ENCODE data around the gene CENPV. TPM values are rescaled to one million over a fixed set of nuclear protein-coding genes. Genes with fewer than 3 reads are reported as not detected.

Gene CENPV
- total and polyA plus RNA-seq, 2 donors (not counting 3 experiments of a cell fraction or from before 2014, with no cell fraction given), result 38.2 to 41.6 TPM

- peak; percentile 98 for DNase-seq (ENCODE audit: low read depth, low spot score)
- H3K27ac ChIP-seq (ENCODE audit: insufficient read depth, low read depth, low read length), result peak within 1 kb of the TSS; percentile 97
- peak within 1 kb of the TSS; percentile 92 for H2AFZ ChIP-seq (ENCODE audit: low read depth, low read length)
- peak; percentile 90 for FAIRE-seq
- dilution Hi-C loops (cut with MboI; ENCODE audit: extremely low pct_ligation_motif_present, low sequenced_read_pairs) (no loop called here), intact Hi-C loops (cut with micrococcal nuclease) (loop anchor here (1.0 kb wide), 1 partner anchor 58 kb away; no protein-coding TSS in a partner anchor)
- no TSS peak for BruUV-seq (replicated peaks)
- no peaks in the 10 kb centered on the region for H3K9me1 ChIP-seq (replicated peaks; ENCODE audit: control insufficient read depth, extremely low read depth, insufficient read depth, low read length)
- peaks cover 24% of the 10 kb centered on the region for H3K79me2 ChIP-seq (ENCODE audit: control insufficient read depth, insufficient read depth, low read length)
- H3K4me2 ChIP-seq (ENCODE audit: insufficient read depth, low read length), result peak within 1 kb of the TSS; percentile 91
- H3K36me3 ChIP-seq (ENCODE audit: control insufficient read depth in 2 of 2, extremely low read depth in 1 of 2, insufficient read depth in 2 of 2, low read length in 2 of 2), result peaks cover 0 to 12% of the 10 kb centered on the region in 2 experiments
- TF ChIP-seq GATA2 (IDR thresholded peaks at IDR 0.05; ENCODE audit: insufficient read depth, insufficient read length, low read depth, low read length) (peak; percentile 15), JUN (IDR thresholded peaks at IDR 0.05; ENCODE audit: borderline replicate concordance, insufficient read depth, insufficient read length, low read depth) (peak; percentile 4), FOS (IDR thresholded peaks at IDR 0.05; ENCODE audit: borderline replicate concordance, insufficient read depth, low read length) (peak; percentile 11), POLR2AphosphoS5 (IDR thresholded peaks at IDR 0.05; ENCODE audit: insufficient read depth, low read depth, low read length) (peak; percentile 100), POLR2A (IDR thresholded peaks at IDR 0.05; ENCODE audit: low read depth, low read length) (peak; percentile 100), MYC (IDR thresholded peaks at IDR 0.05; ENCODE audit: low read depth, low read length) (no peak), EZH2 (IDR thresholded peaks at IDR 0.05; ENCODE audit: borderline replicate concordance, low read depth, low read length, severe bottlenecking) (no peak)
- TF ChIP-seq, protein P1, sequence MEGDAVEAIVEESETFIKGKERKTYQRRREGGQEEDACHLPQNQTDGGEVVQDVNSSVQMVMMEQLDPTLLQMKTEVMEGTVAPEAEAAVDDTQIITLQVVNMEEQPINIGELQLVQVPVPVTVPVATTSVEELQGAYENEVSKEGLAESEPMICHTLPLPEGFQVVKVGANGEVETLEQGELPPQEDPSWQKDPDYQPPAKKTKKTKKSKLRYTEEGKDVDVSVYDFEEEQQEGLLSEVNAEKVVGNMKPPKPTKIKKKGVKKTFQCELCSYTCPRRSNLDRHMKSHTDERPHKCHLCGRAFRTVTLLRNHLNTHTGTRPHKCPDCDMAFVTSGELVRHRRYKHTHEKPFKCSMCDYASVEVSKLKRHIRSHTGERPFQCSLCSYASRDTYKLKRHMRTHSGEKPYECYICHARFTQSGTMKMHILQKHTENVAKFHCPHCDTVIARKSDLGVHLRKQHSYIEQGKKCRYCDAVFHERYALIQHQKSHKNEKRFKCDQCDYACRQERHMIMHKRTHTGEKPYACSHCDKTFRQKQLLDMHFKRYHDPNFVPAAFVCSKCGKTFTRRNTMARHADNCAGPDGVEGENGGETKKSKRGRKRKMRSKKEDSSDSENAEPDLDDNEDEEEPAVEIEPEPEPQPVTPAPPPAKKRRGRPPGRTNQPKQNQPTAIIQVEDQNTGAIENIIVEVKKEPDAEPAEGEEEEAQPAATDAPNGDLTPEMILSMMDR (IDR thresholded peaks at IDR 0.05; ENCODE audit: extremely low read depth in 1 of 2, insufficient read depth in 1 of 2, low read depth in 1 of 2, low read length in 2 of 2), result peak in 1 of 2 donors; percentile 22
- TF ChIP-seq, protein P2, sequence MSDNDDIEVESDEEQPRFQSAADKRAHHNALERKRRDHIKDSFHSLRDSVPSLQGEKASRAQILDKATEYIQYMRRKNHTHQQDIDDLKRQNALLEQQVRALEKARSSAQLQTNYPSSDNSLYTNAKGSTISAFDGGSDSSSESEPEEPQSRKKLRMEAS (IDR thresholded peaks at IDR 0.05; ENCODE audit: insufficient read depth, insufficient read length), result no peak
- ChIA-PET POLR2A (interaction anchor here (0.6 to 2.4 kb wide), 42 partner anchors 9 to 1209 kb away, joined by 3 to 52 read pairs (median 6); partner anchors contain the start of genes CENPV and NCOR1), CTCF (interaction anchor here (1.0 to 2.2 kb wide), 5 partner anchors 17 to 64 kb away, joined by 3 to 15 read pairs (median 5); partner anchors contain the start of gene CENPV)
- no peaks in the 10 kb centered on the region for H4K20me1 ChIP-seq (replicated peaks; ENCODE audit: control insufficient read depth, extremely low read depth, insufficient read depth, low read length)
- peaks cover 4% of the 10 kb centered on the region for H3K4me1 ChIP-seq (ENCODE audit: control insufficient read depth, extremely low read depth, insufficient read depth, low read length)
- no peaks in the 10 kb centered on the region for H3K27me3 ChIP-seq (ENCODE audit: control insufficient read depth in 2 of 2, insufficient read depth in 2 of 2, low read length in 2 of 2)
- H3K9me3 ChIP-seq (replicated peaks; ENCODE audit: control insufficient read depth, insufficient read depth, low read length), result no peaks in the 10 kb centered on the region
- H3K9ac ChIP-seq (replicated peaks; ENCODE audit: extremely low read depth, insufficient read depth, low read length), result peak within 1 kb of the TSS; percentile 97
- peak within 1 kb of the TSS; percentile 65 to 90 (median 88) for H3K4me3 ChIP-seq (replicated peaks in 1 of 3; ENCODE audit: insufficient read depth in 1 of 3, low read depth in 1 of 3, low read length in 3 of 3)
Observed at GRCh38 chr17:16380640-16381495, 27.6 kb upstream of the CENPV start, which contains the start of gene UBB. Gene UBB (plus strand): TSS chr17:16381091. CDS start chr17:16381908, 817 bp downstream.
